HL-60 (cell line): ENCODE results near the gene SMAD7.

Source experiments
- DNase-seq, 2 experiments: peaks; one replicate each; pipeline ENCODE4 v3.0.0-alpha.2; 2010 to 2020; ENCODE audit warnings: low read depth in 1 of 2, low spot score in 1 of 2
- H3K27ac ChIP-seq: fragments of 250-450 bp; sonication (Bioruptor Pico); replicated peaks from 2 replicates; pipeline ENCODE4 v1.5.1; 2020; ENCODE audit warnings: mild to moderate bottlenecking, moderate library complexity
- H3K27me3 ChIP-seq: fragments of 250-450 bp; sonication (Bioruptor Pico); 2 replicates; pipeline ENCODE4 v1.5.1; 2021; ENCODE audit warnings: mild to moderate bottlenecking, moderate library complexity; ENCODE audit not compliant: insufficient read depth, poor library complexity, severe bottlenecking
- H3K4me3 ChIP-seq: replicated peaks from 2 replicates; pipeline ENCODE4 v1.5.1; 2011; ENCODE audit warnings: mild to moderate bottlenecking, control low read depth, low read length; ENCODE audit not compliant: insufficient read depth
- GABPA ChIP-seq: IDR thresholded peaks from 2 replicates; pipeline ENCODE4 v1.6.1; 2012; ENCODE audit warnings: low read depth
- POLR2AphosphoS5 ChIP-seq: IDR thresholded peaks from 2 replicates; pipeline ENCODE4 v1.6.1; 2012; ENCODE audit warnings: low read depth
- SPI1 ChIP-seq: IDR thresholded peaks from 2 replicates; pipeline ENCODE4 v1.6.1; 2012; ENCODE audit warnings: low read depth, mild to moderate bottlenecking, borderline replicate concordance
- TF ChIP-seq, protein P1 (sequence below): IDR thresholded peaks from one replicate; pipeline ENCODE4 v1.5.1; 2011; ENCODE audit warnings: low read length, control low read depth, inconsistent platforms; ENCODE audit not compliant: insufficient read depth
- TF ChIP-seq, protein P2 (sequence below): IDR thresholded peaks from 2 replicates; pipeline ENCODE4 v1.6.1; 2012; ENCODE audit warnings: low read depth; ENCODE audit not compliant: insufficient replicate concordance

SMAD7 gene

DNA sequence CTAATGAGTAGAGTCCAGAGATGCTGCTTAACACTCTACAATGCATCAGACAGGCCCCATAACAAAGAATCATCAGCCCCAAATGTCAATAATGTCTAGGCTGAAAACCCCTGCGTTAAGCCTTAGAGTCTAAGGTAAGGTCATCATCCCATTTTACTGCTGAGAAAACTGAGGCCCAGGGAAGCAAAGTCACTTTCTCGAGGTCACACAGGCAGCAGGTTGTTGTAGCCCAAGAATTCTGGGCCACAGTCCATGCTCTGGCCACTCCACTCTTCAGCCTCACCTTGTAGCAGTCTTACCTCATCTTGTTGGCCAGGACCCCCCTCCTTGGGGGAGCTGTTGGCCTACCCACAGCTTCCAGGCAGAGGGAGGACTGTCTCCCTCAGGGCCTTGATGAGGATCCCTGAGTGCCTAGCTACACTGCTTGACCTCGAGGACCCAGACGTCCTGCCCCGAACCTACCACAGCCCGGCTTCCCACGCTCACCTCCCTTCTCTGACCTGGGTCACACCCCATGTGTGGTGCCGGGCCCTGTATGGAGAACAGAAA is 54.4 kb downstream of the SMAD7 start:
- no peak for DNase-seq
- Histone ChIP-seq H3K27me3 (no peaks in the 10 kb centered on the region), H3K27ac (peak overlapping the region; percentile 70), H3K4me3 (no peak overlapping the region)
- no peak for TF ChIP-seq GABPA
- TF ChIP-seq, protein P1, sequence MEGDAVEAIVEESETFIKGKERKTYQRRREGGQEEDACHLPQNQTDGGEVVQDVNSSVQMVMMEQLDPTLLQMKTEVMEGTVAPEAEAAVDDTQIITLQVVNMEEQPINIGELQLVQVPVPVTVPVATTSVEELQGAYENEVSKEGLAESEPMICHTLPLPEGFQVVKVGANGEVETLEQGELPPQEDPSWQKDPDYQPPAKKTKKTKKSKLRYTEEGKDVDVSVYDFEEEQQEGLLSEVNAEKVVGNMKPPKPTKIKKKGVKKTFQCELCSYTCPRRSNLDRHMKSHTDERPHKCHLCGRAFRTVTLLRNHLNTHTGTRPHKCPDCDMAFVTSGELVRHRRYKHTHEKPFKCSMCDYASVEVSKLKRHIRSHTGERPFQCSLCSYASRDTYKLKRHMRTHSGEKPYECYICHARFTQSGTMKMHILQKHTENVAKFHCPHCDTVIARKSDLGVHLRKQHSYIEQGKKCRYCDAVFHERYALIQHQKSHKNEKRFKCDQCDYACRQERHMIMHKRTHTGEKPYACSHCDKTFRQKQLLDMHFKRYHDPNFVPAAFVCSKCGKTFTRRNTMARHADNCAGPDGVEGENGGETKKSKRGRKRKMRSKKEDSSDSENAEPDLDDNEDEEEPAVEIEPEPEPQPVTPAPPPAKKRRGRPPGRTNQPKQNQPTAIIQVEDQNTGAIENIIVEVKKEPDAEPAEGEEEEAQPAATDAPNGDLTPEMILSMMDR, result no peak
- TF ChIP-seq, protein P2, sequence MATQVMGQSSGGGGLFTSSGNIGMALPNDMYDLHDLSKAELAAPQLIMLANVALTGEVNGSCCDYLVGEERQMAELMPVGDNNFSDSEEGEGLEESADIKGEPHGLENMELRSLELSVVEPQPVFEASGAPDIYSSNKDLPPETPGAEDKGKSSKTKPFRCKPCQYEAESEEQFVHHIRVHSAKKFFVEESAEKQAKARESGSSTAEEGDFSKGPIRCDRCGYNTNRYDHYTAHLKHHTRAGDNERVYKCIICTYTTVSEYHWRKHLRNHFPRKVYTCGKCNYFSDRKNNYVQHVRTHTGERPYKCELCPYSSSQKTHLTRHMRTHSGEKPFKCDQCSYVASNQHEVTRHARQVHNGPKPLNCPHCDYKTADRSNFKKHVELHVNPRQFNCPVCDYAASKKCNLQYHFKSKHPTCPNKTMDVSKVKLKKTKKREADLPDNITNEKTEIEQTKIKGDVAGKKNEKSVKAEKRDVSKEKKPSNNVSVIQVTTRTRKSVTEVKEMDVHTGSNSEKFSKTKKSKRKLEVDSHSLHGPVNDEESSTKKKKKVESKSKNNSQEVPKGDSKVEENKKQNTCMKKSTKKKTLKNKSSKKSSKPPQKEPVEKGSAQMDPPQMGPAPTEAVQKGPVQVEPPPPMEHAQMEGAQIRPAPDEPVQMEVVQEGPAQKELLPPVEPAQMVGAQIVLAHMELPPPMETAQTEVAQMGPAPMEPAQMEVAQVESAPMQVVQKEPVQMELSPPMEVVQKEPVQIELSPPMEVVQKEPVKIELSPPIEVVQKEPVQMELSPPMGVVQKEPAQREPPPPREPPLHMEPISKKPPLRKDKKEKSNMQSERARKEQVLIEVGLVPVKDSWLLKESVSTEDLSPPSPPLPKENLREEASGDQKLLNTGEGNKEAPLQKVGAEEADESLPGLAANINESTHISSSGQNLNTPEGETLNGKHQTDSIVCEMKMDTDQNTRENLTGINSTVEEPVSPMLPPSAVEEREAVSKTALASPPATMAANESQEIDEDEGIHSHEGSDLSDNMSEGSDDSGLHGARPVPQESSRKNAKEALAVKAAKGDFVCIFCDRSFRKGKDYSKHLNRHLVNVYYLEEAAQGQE, result no peak
- no peak for TF ChIP-seq SPI1
- TF ChIP-seq POLR2AphosphoS5, result no peak

DNA sequence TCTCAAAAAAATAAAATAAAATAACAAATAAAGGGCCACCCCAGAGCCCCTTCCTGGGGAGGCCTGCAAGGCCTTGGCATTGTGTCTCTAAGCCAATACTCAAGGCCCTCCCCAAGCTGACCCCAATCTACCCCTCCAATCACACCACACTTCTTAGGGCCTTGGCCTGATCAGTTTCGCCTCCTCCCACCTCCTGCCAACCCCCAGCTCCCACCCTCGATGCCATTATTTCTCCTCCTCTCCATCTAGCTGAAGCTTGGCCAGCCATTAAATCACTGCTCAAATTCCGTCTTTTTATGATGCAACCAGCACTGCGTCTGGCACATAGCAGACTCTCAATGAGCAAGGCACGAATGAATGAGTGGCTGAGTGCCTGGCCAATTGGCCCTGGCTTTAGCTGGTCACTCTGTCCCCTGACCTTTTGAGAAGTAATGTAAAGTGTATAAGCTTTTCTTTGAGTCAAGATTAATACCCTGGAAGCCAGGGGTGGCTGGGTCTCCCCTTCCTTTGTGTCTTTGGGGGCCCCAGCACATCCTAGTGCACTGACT is 55.9 kb downstream of the SMAD7 start:
- no peaks in the 10 kb centered on the region for H3K27me3 ChIP-seq
- no peak overlapping the region for H3K27ac ChIP-seq
- TF ChIP-seq, protein P1, result no peak
- no peak for TF ChIP-seq GABPA
- TF ChIP-seq, protein P2, result no peak
- no peak for TF ChIP-seq POLR2AphosphoS5
- TF ChIP-seq SPI1, result no peak
- no peak overlapping the region for H3K4me3 ChIP-seq
- no peak for DNase-seq

DNA sequence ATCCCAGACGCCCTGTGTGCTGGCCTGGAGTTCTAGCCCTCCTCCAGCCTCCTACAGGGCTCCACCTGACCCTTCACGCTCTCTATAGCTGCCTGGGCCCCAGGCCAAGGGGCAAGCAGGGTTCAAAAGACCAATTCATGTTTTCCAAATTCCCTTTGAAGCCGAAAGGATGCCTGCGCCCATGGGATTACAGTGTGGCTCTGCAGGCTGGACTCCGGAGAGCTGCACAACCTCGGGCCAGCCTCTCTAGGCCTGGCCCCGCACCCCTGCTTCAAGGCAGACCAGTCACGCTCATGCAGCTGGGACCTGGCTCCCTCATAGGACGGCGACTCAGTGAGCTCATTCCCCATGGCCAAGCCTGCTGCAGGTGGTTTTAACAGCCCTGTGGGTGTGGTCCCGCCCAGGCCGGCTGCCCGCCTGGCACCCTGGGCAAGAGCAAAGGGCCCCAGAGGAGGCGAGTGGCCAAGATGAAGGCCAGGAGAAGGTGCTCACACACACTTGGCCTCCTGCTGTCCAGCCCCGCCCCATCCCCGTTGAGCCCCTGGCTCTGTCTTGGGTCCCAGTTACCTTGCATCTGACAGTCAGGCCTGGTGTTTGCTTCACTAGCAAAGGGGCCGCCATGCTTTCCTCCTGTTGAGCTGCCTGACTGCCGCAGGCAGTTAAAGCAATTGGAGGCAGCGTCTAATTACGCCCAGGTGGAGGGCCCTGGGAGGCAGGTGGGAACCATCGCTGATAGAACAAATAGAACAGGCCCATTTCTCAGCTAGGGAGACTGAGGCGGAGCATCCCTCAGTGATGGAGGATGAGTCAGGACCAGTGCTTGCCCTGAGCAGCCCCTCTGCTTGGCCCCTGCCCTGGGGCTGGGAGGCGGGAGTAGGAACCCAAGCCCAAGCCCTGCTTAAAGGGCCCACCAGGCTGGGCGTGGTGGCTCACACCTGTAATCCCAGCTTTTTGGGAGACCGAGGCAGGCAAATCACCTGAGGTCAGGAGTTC is 56.9 kb downstream of the SMAD7 start:
- DNase-seq, result no peak
- TF ChIP-seq GABPA, result no peak
- TF ChIP-seq, protein P1, result no peak
- TF ChIP-seq, protein P2, result no peak
- TF ChIP-seq POLR2AphosphoS5, result no peak
- no peak for TF ChIP-seq SPI1
- H3K4me3 ChIP-seq, result no peak overlapping the region
- no peaks in the 10 kb centered on the region for H3K27me3 ChIP-seq
- no peak overlapping the region for H3K27ac ChIP-seq
